WTC11 (cell line): Measurements from ENCODE around the gene ACACA. TPM values are rescaled to one million over a fixed set of nuclear protein-coding genes. Genes with fewer than 3 reads are reported as not detected.
A peak's percentile ranks its signal among the peaks of the same experiment; 100 is the strongest.

Source experiments
- ATAC-seq: fragments of 200-7000 bp; cut with Tn5 transposase; 2 replicates; pipeline ENCODE4 v1.10.0; 2021; ENCODE audit warnings: mild to moderate bottlenecking, moderate library complexity
- CTCF ChIA-PET: fragments of 300-600 bp; sonication (Branson Sonifier 250); formaldehyde crosslinking; loops from one replicate; lab custom pipeline; 2021; ENCODE audit warnings: antibody characterized with exemption; lab: Charles Lee
- POLR2A ChIA-PET: fragments of 350-600 bp; sonication (Branson Sonifier 250); formaldehyde crosslinking; loops from one replicate; lab custom pipeline; 2021; ENCODE audit warnings: antibody characterized with exemption; lab: Charles Lee
- DNase-seq: peaks from one replicate; pipeline ENCODE4 v3.0.0; 2021; ENCODE audit warnings: low spot score
- H3K27ac Mint-ChIP-seq: 2 replicates; pipeline ENCODE4 v1.8.0; 2021; ENCODE audit warnings: mixed read lengths
- H3K27me3 Mint-ChIP-seq: 2 replicates; pipeline ENCODE4 v1.8.0; 2021; ENCODE audit warnings: low read depth, mild to moderate bottlenecking, moderate library complexity, mixed read lengths
- H3K36me3 Mint-ChIP-seq: 2 replicates; pipeline ENCODE4 v1.8.0; 2021; ENCODE audit warnings: mixed read lengths
- H3K4me1 Mint-ChIP-seq: 2 replicates; pipeline ENCODE4 v1.8.0; 2022; ENCODE audit warnings: mixed read lengths
- H3K4me3 Mint-ChIP-seq: 2 replicates; pipeline ENCODE4 v1.8.0; 2021; ENCODE audit warnings: mild to moderate bottlenecking, moderate library complexity, mixed read lengths
- H3K9me3 Mint-ChIP-seq: 2 replicates; pipeline ENCODE4 v1.8.0; 2021; ENCODE audit warnings: mixed read lengths
- ESRRA ChIP-seq: sonication (generic); formaldehyde crosslinking; IDR thresholded peaks from 2 replicates; pipeline ENCODE4 v1.8.1; 2022; ENCODE audit warnings: mild to moderate bottlenecking, missing genetic modification reagents, borderline replicate concordance
- JAZF1 ChIP-seq: fragments of 250-450 bp; sonication (Bioruptor Pico); IDR thresholded peaks from 2 replicates; pipeline ENCODE4 v1.9.0; 2021; ENCODE audit warnings: moderate library complexity, mild to moderate bottlenecking, inconsistent platforms
- JUN ChIP-seq: sonication (generic); formaldehyde crosslinking; IDR thresholded peaks from 2 replicates; pipeline ENCODE4 v1.8.0; 2023; ENCODE audit warnings: mild to moderate bottlenecking, missing genetic modification reagents
- OVOL2 ChIP-seq: fragments of 250-450 bp; sonication (Bioruptor Pico); IDR thresholded peaks from 2 replicates; pipeline ENCODE4 v1.9.0; 2021; ENCODE audit warnings: mild to moderate bottlenecking, borderline replicate concordance
- SMAD4 ChIP-seq: sonication (generic); formaldehyde crosslinking; IDR thresholded peaks from 2 replicates; pipeline ENCODE4 v1.8.0; 2022; ENCODE audit warnings: mild to moderate bottlenecking, missing genetic modification reagents
- ZNF121 ChIP-seq: sonication (generic); formaldehyde crosslinking; IDR thresholded peaks from 2 replicates; pipeline ENCODE4 v1.8.0; 2023; ENCODE audit warnings: missing genetic modification reagents
- ZNF219 ChIP-seq: sonication (generic); formaldehyde crosslinking; IDR thresholded peaks from 2 replicates; pipeline ENCODE4 v1.8.0; 2023; ENCODE audit warnings: missing genetic modification reagents, mild to moderate bottlenecking, borderline replicate concordance
- ZNF232 ChIP-seq: sonication (generic); formaldehyde crosslinking; IDR thresholded peaks from 2 replicates; pipeline ENCODE4 v1.8.0; 2022; ENCODE audit warnings: mild to moderate bottlenecking, missing genetic modification reagents
- total RNA-seq: library from RNA; stranded (reverse); gene quantifications from 3 replicates; pipeline ENCODE4 v1.2.3, GENCODE V29; 2021
- TF ChIP-seq, protein P1 (sequence below): fragments of 250-450 bp; sonication (Bioruptor Pico); IDR thresholded peaks from 2 replicates; pipeline ENCODE4 v2.1.2; 2022; ENCODE audit warnings: mild to moderate bottlenecking, moderate library complexity
- TF ChIP-seq, protein P2 (sequence below): fragments of 200-600 bp; IDR thresholded peaks from 2 replicates; pipeline ENCODE4 v1.8.0; 2022; ENCODE audit warnings: antibody characterized with exemption
- TF ChIP-seq, protein P3 (sequence below): sonication (generic); formaldehyde crosslinking; IDR thresholded peaks from 2 replicates; pipeline ENCODE4 v1.8.1; 2023; ENCODE audit warnings: mild to moderate bottlenecking, missing genetic modification reagents, moderate library complexity
- TF ChIP-seq, protein P4 (sequence below): fragments of 250-450 bp; sonication (Bioruptor Pico); IDR thresholded peaks from 2 replicates; pipeline ENCODE4 v1.9.0; 2021; ENCODE audit warnings: mild to moderate bottlenecking
- TF ChIP-seq, protein P5 (sequence below): sonication (generic); formaldehyde crosslinking; IDR thresholded peaks from 2 replicates; pipeline ENCODE4 v1.8.1; 2023; ENCODE audit warnings: mild to moderate bottlenecking, moderate library complexity, missing genetic modification reagents
- TF ChIP-seq, protein P6 (sequence below): sonication (generic); formaldehyde crosslinking; IDR thresholded peaks from 2 replicates; pipeline ENCODE4 v1.8.0; 2022; ENCODE audit warnings: mild to moderate bottlenecking, missing genetic modification reagents
- TF ChIP-seq, protein P7 (sequence below): sonication (generic); formaldehyde crosslinking; IDR thresholded peaks from 2 replicates; pipeline ENCODE4 v1.8.1; 2023; ENCODE audit warnings: mild to moderate bottlenecking, missing genetic modification reagents
- TF ChIP-seq, protein P8 (sequence below): sonication (generic); formaldehyde crosslinking; IDR thresholded peaks from 2 replicates; pipeline ENCODE4 v1.8.1; 2022; ENCODE audit warnings: mild to moderate bottlenecking, moderate library complexity, missing genetic modification reagents
- TF ChIP-seq, protein P9 (sequence below): sonication (generic); formaldehyde crosslinking; IDR thresholded peaks from 2 replicates; pipeline ENCODE4 v1.8.1; 2022; ENCODE audit warnings: missing genetic modification reagents, borderline replicate concordance
- TF ChIP-seq, protein P10 (sequence below): sonication (generic); formaldehyde crosslinking; IDR thresholded peaks from 2 replicates; pipeline ENCODE4 v1.8.1; 2023; ENCODE audit warnings: mild to moderate bottlenecking, missing genetic modification reagents

ACACA gene
- total RNA-seq, 1 experiment from 2014 or later = 167 TPM

DNA sequence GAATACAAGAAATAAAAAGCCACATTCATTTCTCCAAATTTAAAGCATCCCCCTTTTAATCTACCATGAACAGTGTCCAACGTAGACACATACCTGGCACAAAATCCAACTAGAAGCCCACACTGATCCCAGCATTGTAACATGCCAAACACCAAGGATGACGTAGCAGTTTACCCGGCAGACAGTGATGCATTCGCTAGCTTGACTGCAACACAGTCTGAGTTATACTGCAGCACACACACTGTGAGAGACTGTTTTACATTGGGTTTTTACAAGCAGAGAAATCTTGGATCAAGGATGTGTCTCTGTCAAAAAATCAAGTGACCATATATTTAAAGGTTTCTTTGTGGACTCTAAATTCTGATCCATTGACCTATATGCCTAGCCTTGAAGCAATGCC is 105.3 kb downstream of the ACACA start (continued):
- TF ChIP-seq, protein P1, sequence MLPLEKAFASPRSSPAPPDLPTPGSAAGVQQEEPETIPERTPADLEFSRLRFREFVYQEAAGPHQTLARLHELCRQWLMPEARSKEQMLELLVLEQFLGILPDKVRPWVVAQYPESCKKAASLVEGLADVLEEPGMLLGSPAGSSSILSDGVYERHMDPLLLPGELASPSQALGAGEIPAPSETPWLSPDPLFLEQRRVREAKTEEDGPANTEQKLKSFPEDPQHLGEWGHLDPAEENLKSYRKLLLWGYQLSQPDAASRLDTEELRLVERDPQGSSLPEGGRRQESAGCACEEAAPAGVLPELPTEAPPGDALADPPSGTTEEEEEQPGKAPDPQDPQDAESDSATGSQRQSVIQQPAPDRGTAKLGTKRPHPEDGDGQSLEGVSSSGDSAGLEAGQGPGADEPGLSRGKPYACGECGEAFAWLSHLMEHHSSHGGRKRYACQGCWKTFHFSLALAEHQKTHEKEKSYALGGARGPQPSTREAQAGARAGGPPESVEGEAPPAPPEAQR = no peak
- TF ChIP-seq JUN (CRISPR knock-in tag) (no peak), ESRRA (CRISPR knock-in tag) (no peak), ZNF121 (CRISPR knock-in tag) (no peak)
- TF ChIP-seq, protein P2, sequence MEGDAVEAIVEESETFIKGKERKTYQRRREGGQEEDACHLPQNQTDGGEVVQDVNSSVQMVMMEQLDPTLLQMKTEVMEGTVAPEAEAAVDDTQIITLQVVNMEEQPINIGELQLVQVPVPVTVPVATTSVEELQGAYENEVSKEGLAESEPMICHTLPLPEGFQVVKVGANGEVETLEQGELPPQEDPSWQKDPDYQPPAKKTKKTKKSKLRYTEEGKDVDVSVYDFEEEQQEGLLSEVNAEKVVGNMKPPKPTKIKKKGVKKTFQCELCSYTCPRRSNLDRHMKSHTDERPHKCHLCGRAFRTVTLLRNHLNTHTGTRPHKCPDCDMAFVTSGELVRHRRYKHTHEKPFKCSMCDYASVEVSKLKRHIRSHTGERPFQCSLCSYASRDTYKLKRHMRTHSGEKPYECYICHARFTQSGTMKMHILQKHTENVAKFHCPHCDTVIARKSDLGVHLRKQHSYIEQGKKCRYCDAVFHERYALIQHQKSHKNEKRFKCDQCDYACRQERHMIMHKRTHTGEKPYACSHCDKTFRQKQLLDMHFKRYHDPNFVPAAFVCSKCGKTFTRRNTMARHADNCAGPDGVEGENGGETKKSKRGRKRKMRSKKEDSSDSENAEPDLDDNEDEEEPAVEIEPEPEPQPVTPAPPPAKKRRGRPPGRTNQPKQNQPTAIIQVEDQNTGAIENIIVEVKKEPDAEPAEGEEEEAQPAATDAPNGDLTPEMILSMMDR = no peak
- TF ChIP-seq, protein P3, sequence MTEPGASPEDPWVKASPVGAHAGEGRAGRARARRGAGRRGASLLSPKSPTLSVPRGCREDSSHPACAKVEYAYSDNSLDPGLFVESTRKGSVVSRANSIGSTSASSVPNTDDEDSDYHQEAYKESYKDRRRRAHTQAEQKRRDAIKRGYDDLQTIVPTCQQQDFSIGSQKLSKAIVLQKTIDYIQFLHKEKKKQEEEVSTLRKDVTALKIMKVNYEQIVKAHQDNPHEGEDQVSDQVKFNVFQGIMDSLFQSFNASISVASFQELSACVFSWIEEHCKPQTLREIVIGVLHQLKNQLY (CRISPR knock-in tag) = no peak

DNA sequence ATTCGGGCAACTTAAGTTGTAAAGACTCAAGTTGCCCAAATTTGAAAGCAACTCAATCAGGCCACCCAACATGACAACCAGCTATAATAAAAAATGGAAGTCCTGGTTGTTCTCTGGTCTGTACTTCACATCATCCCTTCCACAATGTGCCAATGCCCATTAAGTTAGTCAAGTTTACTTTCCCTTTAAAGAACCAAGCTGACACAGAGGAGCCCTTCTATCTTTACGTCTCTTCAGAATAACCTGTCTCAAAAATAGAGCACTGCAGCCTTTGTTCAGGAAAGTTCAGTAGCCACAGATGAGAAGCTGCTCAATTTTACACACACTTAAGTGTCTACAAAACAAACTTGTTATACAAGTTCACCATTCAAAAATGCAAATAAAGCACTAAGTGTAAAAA is 106.0 kb downstream of the ACACA start:
- ChIA-PET CTCF (interaction anchor here (4.3 kb wide), 1 partner anchor 73 kb away, joined by 28 read pairs; no protein-coding TSS in a partner anchor), POLR2A (no interaction called here)
- Mint-ChIP-seq H3K27me3 (no peaks in the 10 kb centered on the region), H3K36me3 (0 out of 2 replicates have a peak, but pooled peaks cover 2% of the 10 kb centered on the region), H3K4me3 (no peak overlapping the region), H3K9me3 (no peaks in the 10 kb centered on the region), H3K4me1 (peaks cover 34% of the 10 kb centered on the region), H3K27ac (peak overlapping the region; percentile 95)
- no peak for ATAC-seq
- no peak for DNase-seq
- TF ChIP-seq, protein P2 = no peak
- no peak for TF ChIP-seq ZNF232 (CRISPR knock-in tag)
- no peak for TF ChIP-seq ZNF219 (CRISPR knock-in tag)
- TF ChIP-seq, protein P4, sequence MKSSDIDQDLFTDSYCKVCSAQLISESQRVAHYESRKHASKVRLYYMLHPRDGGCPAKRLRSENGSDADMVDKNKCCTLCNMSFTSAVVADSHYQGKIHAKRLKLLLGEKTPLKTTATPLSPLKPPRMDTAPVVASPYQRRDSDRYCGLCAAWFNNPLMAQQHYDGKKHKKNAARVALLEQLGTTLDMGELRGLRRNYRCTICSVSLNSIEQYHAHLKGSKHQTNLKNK (CRISPR knock-in tag) = no peak
- TF ChIP-seq, protein P5, sequence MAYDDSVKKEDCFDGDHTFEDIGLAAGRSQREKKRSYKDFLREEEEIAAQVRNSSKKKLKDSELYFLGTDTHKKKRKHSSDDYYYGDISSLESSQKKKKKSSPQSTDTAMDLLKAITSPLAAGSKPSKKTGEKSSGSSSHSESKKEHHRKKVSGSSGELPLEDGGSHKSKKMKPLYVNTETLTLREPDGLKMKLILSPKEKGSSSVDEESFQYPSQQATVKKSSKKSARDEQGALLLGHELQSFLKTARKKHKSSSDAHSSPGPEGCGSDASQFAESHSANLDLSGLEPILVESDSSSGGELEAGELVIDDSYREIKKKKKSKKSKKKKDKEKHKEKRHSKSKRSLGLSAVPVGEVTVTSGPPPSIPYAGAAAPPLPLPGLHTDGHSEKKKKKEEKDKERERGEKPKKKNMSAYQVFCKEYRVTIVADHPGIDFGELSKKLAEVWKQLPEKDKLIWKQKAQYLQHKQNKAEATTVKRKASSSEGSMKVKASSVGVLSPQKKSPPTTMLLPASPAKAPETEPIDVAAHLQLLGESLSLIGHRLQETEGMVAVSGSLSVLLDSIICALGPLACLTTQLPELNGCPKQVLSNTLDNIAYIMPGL (CRISPR knock-in tag) = no peak
- TF ChIP-seq, protein P6, sequence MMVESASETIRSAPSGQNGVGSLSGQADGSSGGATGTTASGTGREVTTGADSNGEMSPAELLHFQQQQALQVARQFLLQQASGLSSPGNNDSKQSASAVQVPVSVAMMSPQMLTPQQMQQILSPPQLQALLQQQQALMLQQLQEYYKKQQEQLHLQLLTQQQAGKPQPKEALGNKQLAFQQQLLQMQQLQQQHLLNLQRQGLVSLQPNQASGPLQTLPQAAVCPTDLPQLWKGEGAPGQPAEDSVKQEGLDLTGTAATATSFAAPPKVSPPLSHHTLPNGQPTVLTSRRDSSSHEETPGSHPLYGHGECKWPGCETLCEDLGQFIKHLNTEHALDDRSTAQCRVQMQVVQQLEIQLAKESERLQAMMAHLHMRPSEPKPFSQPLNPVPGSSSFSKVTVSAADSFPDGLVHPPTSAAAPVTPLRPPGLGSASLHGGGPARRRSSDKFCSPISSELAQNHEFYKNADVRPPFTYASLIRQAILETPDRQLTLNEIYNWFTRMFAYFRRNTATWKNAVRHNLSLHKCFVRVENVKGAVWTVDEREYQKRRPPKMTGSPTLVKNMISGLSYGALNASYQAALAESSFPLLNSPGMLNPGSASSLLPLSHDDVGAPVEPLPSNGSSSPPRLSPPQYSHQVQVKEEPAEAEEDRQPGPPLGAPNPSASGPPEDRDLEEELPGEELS = no peak
- TF ChIP-seq, protein P7, sequence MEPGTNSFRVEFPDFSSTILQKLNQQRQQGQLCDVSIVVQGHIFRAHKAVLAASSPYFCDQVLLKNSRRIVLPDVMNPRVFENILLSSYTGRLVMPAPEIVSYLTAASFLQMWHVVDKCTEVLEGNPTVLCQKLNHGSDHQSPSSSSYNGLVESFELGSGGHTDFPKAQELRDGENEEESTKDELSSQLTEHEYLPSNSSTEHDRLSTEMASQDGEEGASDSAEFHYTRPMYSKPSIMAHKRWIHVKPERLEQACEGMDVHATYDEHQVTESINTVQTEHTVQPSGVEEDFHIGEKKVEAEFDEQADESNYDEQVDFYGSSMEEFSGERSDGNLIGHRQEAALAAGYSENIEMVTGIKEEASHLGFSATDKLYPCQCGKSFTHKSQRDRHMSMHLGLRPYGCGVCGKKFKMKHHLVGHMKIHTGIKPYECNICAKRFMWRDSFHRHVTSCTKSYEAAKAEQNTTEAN (CRISPR knock-in tag) = no peak
- TF ChIP-seq, protein P8, sequence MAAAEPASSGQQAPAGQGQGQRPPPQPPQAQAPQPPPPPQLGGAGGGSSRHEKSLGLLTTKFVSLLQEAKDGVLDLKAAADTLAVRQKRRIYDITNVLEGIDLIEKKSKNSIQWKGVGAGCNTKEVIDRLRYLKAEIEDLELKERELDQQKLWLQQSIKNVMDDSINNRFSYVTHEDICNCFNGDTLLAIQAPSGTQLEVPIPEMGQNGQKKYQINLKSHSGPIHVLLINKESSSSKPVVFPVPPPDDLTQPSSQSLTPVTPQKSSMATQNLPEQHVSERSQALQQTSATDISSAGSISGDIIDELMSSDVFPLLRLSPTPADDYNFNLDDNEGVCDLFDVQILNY (CRISPR knock-in tag) = no peak
- TF ChIP-seq JAZF1 = no peak
- no peak for TF ChIP-seq OVOL2
- no peak for TF ChIP-seq SMAD4 (CRISPR knock-in tag)
- TF ChIP-seq, protein P9, sequence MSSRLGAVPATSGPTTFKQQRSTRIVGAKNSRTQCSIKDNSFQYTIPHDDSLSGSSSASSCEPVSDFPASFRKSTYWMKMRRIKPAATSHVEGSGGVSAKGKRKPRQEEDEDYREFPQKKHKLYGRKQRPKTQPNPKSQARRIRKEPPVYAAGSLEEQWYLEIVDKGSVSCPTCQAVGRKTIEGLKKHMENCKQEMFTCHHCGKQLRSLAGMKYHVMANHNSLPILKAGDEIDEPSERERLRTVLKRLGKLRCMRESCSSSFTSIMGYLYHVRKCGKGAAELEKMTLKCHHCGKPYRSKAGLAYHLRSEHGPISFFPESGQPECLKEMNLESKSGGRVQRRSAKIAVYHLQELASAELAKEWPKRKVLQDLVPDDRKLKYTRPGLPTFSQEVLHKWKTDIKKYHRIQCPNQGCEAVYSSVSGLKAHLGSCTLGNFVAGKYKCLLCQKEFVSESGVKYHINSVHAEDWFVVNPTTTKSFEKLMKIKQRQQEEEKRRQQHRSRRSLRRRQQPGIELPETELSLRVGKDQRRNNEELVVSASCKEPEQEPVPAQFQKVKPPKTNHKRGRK (CRISPR knock-in tag) = no peak
- TF ChIP-seq, protein P10, sequence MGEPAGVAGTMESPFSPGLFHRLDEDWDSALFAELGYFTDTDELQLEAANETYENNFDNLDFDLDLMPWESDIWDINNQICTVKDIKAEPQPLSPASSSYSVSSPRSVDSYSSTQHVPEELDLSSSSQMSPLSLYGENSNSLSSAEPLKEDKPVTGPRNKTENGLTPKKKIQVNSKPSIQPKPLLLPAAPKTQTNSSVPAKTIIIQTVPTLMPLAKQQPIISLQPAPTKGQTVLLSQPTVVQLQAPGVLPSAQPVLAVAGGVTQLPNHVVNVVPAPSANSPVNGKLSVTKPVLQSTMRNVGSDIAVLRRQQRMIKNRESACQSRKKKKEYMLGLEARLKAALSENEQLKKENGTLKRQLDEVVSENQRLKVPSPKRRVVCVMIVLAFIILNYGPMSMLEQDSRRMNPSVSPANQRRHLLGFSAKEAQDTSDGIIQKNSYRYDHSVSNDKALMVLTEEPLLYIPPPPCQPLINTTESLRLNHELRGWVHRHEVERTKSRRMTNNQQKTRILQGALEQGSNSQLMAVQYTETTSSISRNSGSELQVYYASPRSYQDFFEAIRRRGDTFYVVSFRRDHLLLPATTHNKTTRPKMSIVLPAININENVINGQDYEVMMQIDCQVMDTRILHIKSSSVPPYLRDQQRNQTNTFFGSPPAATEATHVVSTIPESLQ (CRISPR knock-in tag) = no peak
